HFFc6 (cell line): ENCODE results near the gene BRMS1. TPM values are rescaled to one million over a fixed set of nuclear protein-coding genes. Genes with fewer than 3 reads are reported as not detected.

Source experiments
- DNase-seq: peaks from one replicate; pipeline ENCODE4 v3.0.0-alpha.2; 2018
- H3K27ac Mint-ChIP-seq: 2 replicates; pipeline ENCODE4 v1.8.0; 2020; ENCODE audit warnings: mild to moderate bottlenecking, mixed read lengths
- H3K27me3 Mint-ChIP-seq: 2 replicates; pipeline ENCODE4 v1.8.0; 2021; ENCODE audit warnings: mild to moderate bottlenecking, moderate library complexity, mixed read lengths; ENCODE audit not compliant: insufficient read depth
- H3K36me3 Mint-ChIP-seq: 2 replicates; pipeline ENCODE4 v1.8.0; 2021; ENCODE audit warnings: low read depth, mixed read lengths
- H3K4me1 Mint-ChIP-seq: 2 replicates; pipeline ENCODE4 v1.8.0; 2020; ENCODE audit warnings: low read depth, mixed read lengths
- H3K4me3 Mint-ChIP-seq: 2 replicates; pipeline ENCODE4 v1.8.0; 2020; ENCODE audit warnings: mild to moderate bottlenecking, moderate library complexity, mixed read lengths
- H3K9me3 Mint-ChIP-seq: 2 replicates; pipeline ENCODE4 v1.8.0; 2020; ENCODE audit warnings: mild to moderate bottlenecking, mixed read lengths
- CTCF ChIP-seq: fragments of 200-600 bp; sonication (generic); IDR thresholded peaks from 2 replicates; pipeline ENCODE4 v1.5.0; 2021; ENCODE audit warnings: antibody characterized with exemption, mild to moderate bottlenecking
- total RNA-seq, 6 experiments: library from RNA; stranded (reverse); fragmentation: NEBNext Ultra II Directional; extraction: Animal tissue kit (Norgen Biotek cat#: 25700); gene quantifications; 2 replicates in 1 of 6; 3 replicates in 5 of 6; pipeline ENCODE4 v1.2.3, GENCODE V29; 2021

Gene BRMS1
- total RNA-seq, 6 experiments from 2014 or later, result 41.2 to 66.6 (median 61.2) TPM

GRCh38 chr11:66338276-66339161, 6.4 kb downstream of the BRMS1 start:
- Mint-ChIP-seq H3K27ac (peak overlapping the region; percentile 100), H3K4me3 (peak overlapping the region; percentile 18; the same call in 1 of the 2 replicates), H3K4me1 (peaks cover 53% of the 10 kb centered on the region), H3K9me3 (no peaks in the 10 kb centered on the region), H3K36me3 (peaks cover 34% of the 10 kb centered on the region), H3K27me3 (peaks cover 14% of the 10 kb centered on the region)
- no peak for TF ChIP-seq CTCF
- no peak for DNase-seq

DNA sequence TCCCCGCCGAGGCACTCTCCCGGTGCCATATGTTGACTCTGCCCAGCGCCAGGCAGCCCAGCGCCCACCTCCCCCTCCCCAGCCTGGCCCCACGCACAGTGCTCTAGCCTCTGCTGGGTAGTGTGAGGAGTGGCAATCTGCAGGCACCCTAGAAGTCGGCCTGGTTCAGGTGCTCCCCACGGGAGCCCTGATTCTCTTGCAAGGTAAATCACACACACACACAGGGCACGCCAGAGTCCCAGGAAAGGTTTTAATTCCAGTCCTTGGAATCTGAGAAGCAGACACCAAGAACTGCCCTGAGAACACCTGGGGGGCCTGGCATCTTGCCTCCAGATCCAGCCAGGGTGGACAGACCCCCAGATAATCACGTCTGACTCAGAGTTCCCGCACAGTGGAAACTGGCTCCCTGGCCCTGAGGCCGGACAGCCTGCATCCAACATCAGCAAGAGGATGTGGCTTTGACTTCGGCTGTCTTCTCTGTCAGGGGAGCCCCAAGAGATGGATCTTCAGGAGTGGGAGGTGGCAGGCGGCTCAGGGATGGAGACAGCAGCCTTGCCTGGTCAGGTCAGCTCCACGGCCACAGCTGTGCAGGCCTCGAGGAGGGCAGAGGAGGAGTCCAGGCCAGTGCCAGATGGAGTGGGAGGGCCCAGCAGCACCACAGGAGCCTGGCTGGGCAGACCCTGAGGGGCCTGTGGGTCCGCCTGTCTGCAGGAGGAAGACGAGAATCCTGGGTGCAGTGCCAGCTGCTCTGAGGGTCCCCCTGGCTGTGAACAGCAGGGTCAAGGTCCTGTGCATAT, 7.6 kb downstream of the BRMS1 start:
- TF ChIP-seq CTCF, result peak; percentile 28; the same call in 1 of the 2 replicates
- Mint-ChIP-seq H3K27me3 (peaks cover 14% of the 10 kb centered on the region), H3K4me3 (peak overlapping the region; percentile 73), H3K27ac (peak overlapping the region; percentile 100), H3K36me3 (peaks cover 30% of the 10 kb centered on the region), H3K9me3 (no peaks in the 10 kb centered on the region), H3K4me1 (peaks cover 41% of the 10 kb centered on the region)
- peak; percentile 44 for DNase-seq

DNA sequence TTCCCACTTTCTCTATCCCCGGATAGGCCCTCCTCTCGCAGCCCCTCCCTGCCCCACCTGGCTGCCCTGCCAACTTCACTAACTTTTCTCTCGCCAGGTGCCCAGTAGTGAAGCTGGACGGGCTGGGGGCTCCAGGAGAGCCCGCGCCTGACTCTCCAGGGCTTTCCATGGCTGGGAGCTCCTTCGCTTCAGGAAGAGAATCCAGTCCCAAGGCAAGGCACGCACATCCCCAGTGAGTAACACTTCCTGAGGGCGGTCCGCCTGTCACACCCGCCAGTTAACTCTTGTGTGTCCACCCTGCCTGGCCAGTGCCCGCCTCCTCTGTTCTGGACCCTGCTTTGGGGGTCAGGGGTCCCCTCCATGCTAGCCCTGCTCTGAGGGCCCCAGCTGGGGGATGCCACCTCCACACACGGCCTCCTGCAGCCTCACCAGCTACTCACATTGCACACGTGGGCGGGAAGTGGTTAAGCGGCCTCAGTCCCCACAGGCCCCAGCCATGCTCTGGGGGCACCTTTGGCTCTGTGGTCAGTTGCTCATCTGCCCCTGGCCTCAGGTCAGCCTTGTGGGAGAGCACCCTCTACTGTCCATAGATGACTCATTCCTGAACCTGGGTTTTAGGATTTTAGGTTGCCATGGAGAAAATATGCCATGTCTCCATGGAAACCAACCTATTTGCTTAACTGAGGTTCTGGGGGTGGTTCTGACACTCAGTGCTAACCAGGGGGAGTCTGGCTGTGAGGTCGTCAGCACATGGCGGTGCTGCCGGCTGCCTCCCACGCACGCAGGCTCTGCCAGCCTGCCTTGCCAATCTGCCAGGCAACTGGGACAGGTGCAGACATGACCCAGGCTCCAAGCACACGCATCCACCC, 8.4 kb downstream of the BRMS1 start, which contains the start of gene RIN1:
RIN1 (minus strand) TSS at position 201 of the 869 bp plus-strand sequence; CDS start at position 169, 32 bp downstream.
- Mint-ChIP-seq H3K4me1 (peaks cover 33% of the 10 kb centered on the region), H3K36me3 (peaks cover 23% of the 10 kb centered on the region), H3K27ac (peak within 1 kb of the TSS; percentile 100), H3K4me3 (peak within 1 kb of the TSS; percentile 99), H3K9me3 (no peaks in the 10 kb centered on the region), H3K27me3 (peaks cover 14% of the 10 kb centered on the region)
- TF ChIP-seq CTCF, result peak; percentile 73
- DNase-seq, result peak; percentile 100

DNA sequence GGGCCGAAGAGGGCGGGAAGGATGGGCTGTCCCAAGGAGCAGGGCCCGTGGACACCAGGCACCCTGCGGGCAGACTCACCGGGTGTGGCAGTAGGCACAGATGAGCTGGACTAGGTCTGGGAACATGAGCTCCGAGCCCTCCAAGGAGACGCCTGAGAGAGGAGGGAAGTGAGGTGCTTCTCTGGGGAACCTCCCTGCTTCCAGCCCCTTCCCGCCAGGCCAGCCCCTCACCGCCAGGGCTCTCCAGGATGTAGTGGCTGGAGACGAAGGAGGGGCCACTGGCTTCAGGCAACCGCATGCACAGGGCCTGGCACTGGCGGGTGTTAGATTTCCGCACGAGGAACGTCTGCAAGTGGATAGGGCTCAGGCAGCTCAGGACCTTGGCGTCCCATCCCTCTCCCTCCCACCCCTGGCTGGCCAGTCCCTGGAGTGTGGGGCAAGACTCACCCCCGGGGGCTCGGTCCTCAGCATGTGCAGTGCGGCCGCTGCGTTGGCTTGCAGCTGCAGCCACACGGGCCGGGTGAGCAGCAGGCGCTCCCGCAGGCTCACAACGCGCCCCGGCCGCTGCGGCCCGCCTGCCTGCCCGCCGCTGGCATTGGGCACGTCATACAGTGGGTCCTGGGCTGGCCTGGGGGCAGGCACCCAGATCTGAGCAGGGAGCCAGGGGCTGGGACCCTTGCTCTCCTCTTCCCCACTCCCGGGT, 9.2 kb downstream of the BRMS1 start:
- H3K36me3 Mint-ChIP-seq, result peaks cover 19% of the 10 kb centered on the region
- H3K27me3 Mint-ChIP-seq, result peaks cover 15% of the 10 kb centered on the region
- DNase-seq, result peak; percentile 63
- peaks cover 32% of the 10 kb centered on the region for H3K4me1 Mint-ChIP-seq
- peak overlapping the region; percentile 100 for H3K27ac Mint-ChIP-seq
- no peaks in the 10 kb centered on the region for H3K9me3 Mint-ChIP-seq
- peak overlapping the region; percentile 99 for H3K4me3 Mint-ChIP-seq
- TF ChIP-seq CTCF, result no peak
